Left cardiac atrium (tissue), 4 donors: ENCODE measurements around the gene C1QTNF8. TPM values are rescaled to one million over a fixed set of nuclear protein-coding genes. Genes with fewer than 3 reads are reported as not detected.

Source experiments
- ATAC-seq, 2 donors: fragments of 200-7000 bp; cut with Tn5 transposase; one replicate each; pipeline ENCODE4 v1.9.1; 2020; ENCODE audit warnings: mild to moderate bottlenecking in 2 of 2, moderate library complexity in 2 of 2
- DNase-seq: peaks from one replicate; pipeline ENCODE4 v3.0.0-alpha.2; 2020
- intact Hi-C, 2 donors: fragments of 100-400 bp; cut with DNase I; formaldehyde crosslinking; loops; one replicate each; pipeline versions ENCODE4 v1.14.1 to v1.15.1; 2022 to 2023
- total RNA-seq, 2 donors: library from RNA; stranded (reverse); fragmentation: NEBNext Ultra II Directional; extraction: Animal tissue kit (Norgen Biotek cat#: 25700); gene quantifications; one replicate each; pipeline ENCODE4 v1.2.1, GENCODE V29; 2021
- donor health status: DM: no; HTN: yes; CAD: no.
- donor health status: DM: no; HTN: yes; CAD: no; lungs with severe emphysema.
- donor health status: DM: yes; HTN: yes; CAD: no.
- donor health status: Dilated cardiomyopathy.

C1QTNF8 gene
- total RNA-seq, 2 donors from 2014 or later: not detected

DNA sequence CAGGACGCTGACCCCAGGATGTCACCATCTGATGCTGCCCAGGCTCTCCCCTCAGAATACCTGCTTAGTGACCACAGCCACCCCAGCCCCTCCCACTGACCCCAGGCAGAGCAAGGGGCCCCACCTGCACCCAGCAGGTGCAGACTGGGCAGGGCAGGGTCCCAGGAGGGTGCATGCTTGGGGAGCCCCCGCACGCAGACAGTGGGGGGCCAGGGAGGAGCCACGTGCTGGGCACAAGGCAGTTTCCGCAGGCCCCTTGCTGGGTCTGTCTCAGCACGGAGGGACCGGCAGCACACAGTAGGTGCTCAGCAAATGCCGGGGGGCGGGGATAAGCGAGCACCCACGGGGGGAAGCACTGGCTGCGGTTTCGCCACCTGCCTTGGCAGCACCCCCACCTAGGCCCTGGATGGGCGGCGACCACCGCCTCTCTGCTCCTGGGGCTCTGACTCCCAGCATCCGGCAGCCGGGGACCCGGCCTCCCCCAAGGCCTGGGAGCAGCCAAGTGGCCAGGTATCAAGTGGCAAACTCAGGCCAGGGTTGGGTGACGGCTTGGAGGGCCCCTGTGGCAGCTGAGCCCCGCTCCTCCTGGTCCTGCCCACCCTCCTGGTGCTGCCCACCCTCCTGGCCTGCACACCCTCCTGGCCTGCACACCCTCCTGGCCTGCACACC is 42.2 kb downstream of the C1QTNF8 start:
- ATAC-seq (no peak), DNase-seq (no peak)
- intact Hi-C loops: loop anchor here (2.0 to 10.0 kb wide), 3 partner anchors 237 to 339 kb away; partner anchors contain the start of gene METRN (in 1 of the 2)

DNA sequence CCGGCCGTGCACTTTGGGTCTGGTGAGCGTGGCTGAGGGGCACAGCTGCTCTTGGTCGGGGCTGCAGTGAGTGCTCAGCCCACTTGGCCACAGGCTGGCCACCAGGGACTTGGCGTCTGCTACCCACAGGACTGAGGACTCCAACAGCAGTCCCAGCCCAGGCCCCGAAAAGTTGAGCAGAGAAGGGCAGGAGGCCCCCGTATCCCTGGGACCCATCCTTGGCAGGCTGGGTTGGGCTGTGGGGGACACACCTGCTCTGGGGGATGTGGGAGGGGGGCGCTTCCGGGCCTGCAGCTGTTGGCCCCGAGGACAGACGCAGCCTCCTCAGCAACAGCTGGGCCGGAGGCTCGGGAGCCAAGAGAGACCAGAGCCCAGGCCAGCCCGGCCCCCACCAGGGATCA is 42.9 kb downstream of the C1QTNF8 start:
- intact Hi-C loops: loop anchor here in 1 of 2 donors (5.0 to 10.0 kb wide), 2 partner anchors 236 to 338 kb away; partner anchors contain the start of gene METRN
- no peak for DNase-seq
- no peak for ATAC-seq

DNA sequence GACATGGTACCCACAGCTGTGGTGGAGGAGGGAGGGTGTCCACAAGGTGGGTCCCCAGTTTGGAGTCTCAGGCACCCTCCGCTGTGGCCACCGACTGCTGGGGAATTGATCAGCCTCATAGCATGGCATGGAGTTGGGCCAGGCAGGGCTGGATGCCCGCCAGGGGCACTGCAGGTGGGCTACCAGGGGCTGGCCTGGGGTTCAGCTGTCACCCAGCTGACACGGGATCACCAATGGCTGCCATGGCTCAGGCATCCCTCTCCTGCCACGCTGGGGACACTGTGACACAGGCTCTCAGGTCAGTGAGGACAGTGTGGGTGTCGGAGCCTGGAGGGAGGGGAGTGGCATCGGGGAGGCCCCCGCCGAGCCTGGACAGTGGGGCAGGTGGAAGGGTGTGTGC is 43.3 kb downstream of the C1QTNF8 start:
- ATAC-seq (no peak), DNase-seq (no peak)
- intact Hi-C loops: loop anchor here in 1 of 2 donors (5.0 to 10.0 kb wide), 2 partner anchors 235 to 338 kb away; partner anchors contain the start of gene METRN

DNA sequence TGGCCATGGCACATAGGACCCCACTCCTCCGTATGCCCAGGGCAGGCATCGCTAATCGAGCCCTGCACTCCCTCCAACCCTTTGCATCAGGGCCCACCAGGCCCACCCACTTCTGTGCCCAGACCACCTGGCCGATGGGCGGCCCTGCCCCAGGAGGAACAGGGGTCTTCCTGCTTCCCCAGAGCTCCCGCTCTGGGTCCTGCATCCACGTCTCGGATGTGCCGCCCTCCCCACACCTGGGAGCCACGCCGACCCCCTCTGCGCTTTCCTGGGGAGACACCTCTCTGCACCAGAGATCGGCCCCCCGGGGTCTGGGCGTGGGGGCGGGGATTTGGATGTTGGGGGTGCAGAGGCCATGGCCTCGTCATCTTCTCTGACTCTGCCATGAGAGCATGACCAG is 44.6 kb downstream of the C1QTNF8 start:
- ATAC-seq (no peak), DNase-seq (no peak)
- intact Hi-C loops: loop anchor here in 1 of 2 donors (5.0 to 10.0 kb wide), 2 partner anchors 234 to 337 kb away; partner anchors contain the start of gene METRN

DNA sequence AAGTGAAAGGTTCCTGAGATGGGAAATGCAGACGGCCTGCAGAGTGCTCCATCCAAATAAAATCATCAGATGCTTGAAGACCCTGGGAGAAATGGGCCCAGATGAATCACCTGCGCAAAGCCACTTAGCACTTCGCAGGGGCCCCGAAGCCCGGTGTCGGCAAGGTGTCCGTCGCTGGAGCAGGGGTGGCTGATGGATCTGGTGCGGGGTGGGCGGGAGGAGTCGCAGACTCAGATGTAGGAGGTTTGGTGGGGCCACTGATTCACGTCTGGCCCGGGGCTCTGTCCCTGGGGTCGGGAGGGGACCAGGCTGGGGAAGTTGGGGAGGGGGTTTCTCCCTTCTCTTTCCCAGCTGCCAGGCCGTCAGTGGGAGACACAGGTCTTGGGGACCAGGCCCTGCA is 45.1 kb downstream of the C1QTNF8 start:
- intact Hi-C loops: loop anchor here in 1 of 2 donors (5.0 to 10.0 kb wide), 2 partner anchors 234 to 336 kb away; partner anchors contain the start of gene METRN
- DNase-seq: no peak
- no peak for ATAC-seq

DNA sequence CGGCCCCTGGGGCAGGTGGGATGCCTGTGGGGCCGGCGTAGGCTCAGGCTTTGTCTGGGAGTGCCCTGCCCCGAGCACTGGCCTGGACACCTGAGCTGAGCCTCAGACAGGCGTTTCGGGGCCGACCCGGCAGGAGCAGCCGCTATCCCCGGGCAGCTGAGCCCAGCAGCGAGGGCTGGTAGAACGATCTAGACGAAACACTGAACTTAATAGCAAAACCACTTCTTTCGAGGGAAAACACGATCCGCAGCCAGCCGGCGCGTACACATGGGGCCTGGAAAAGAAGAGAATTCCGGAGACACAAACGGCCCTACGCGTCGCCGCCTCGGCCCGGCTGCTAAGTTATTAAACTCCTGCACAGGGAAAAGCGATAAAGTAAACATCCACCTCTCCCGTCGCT is 45.5 kb downstream of the C1QTNF8 start:
- ATAC-seq (no peak), DNase-seq (no peak)
- intact Hi-C loops: loop anchor here in 1 of 2 donors (5.0 to 10.0 kb wide), 2 partner anchors 233 to 336 kb away; partner anchors contain the start of gene METRN

DNA sequence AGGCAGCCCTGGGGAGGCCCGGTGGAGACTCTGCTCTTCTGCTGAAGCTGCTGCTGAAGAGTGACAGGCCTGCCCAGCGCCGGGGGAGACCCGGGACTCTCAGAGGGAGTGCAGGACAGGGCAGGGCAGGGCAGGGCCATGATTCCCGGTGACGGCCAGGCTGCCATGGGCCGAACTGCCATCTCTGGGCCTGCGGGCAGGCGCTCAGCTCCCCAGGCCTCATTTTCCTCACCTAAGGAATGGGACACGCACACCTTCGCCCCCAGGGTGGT is 46.1 kb downstream of the C1QTNF8 start:
- intact Hi-C loops: loop anchor here in 1 of 2 donors (5.0 to 10.0 kb wide), 2 partner anchors 233 to 335 kb away; partner anchors contain the start of gene METRN
- no peak for ATAC-seq
- DNase-seq: no peak

DNA sequence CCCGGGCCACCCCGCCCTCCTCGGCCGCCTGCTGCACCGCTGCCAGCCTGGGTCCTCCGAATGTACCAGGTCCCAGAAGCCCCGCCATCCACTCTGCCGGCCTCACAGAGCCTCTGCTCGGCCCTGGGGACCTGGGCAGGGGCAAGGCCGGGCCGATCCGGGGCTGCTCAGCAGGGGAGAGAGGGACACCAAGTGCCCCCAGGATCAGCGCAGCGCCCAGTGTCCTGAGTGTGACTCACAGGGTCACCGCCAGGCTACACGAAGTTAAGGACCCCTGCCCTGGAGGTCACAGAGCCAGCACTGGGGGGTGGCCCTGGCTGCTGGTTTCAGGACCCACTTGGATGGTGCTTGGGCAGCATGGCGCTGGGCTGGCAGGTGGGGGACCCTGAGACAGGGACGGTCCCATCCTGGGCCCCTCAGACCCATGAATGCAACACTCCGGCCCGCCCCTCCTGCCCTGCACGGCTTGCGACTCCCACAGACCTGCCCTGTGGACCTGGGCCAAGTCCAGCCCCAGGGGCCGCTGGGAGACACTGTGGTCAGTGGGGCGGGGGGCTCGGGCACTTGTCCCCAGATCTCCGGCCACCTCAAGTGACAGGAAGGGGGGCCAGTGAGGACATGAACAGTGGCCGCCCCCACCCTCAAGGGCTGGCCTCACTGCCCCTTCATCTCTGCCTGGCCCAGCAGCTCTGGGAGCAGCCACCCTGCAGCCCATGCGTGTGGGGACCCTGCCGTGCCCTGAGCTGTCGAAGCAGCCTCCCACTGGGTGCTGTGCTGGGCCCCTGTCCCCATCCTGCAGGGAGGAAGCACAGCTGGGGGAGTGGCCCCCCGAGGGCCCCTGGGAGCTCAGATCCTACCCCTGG is 46.7 kb downstream of the C1QTNF8 start:
- intact Hi-C loops: no loop called here
- DNase-seq (no peak), ATAC-seq (no peak)

DNA sequence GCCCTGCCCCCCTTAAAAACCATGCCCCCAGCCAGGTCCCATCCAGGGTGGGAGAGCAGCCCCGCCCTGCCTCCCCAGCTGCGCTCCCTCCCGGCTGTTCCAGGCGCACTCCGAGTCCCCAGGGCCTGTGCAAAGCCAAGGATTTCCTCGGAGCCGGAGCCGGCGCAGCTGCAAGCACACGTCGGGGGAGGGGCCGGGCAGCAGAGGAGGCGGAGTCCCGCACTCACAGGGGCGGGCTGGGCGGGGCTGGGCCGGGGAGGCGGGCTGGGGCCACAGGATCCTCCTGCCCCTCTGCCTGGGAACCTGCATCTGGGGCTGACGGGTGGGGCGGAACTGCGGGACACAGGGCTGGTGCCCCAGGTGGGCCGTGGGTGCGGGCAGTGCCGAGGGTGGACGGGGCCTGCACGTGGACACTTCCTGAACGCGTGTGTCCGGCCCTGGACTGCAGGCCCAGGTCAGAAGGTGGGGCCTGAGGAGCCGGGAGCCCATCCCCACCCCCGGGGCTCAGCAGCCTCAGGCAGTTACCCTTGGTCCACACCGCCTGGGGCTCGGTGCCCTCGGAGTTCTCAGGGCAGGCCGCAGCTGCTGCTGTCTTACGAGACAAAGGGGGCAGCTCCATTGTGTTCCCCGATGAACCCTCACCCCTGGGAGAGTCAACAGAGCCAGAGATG is 47.5 kb downstream of the C1QTNF8 start:
- intact Hi-C loops: no loop called here
- ATAC-seq: peak; percentile 72 to 80
- DNase-seq: peak; percentile 75

DNA sequence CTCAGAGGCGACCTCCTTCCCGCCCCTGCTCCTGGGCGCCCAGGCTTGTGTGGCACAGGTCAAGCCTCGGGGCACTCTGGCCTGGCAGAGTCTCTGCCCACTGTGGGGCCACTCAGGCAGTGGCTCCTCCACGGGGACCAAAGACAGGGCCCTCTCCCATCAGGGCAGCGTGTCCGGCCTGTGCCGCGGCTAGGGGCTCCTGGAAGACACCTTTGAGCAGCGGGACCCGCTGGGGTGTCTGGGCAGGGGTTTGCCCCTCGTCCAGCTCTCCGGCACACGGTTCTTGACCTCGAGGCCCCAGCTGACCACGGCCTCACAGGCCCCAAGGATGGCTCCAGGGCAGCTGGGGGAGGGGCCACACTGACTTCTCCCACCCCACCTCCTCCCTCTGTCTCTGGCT is 48.2 kb downstream of the C1QTNF8 start:
- ATAC-seq: no peak
- no peak for DNase-seq
- intact Hi-C loops: no loop called here

DNA sequence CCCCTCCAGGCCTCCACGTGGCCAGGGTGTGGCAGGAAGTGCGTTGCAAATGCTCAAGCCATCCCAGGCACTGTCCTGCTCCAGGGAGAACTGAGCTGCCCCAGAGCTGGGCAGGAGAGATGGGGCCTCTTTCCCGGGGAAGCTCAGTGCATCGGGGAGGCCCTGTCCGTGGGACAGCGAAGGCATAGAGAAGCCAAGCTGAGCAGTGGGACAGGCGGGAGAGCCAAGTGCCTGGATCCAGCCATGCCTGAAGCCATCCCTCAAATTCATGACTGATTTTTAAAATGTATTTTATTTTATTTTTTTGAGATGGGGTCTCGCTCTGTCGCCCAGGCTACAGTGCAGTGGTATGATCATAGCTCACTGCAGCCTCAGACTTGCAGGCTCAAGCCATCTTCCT is 48.9 kb downstream of the C1QTNF8 start:
- DNase-seq (no peak), ATAC-seq (no peak)
- intact Hi-C loops: no loop called here

DNA sequence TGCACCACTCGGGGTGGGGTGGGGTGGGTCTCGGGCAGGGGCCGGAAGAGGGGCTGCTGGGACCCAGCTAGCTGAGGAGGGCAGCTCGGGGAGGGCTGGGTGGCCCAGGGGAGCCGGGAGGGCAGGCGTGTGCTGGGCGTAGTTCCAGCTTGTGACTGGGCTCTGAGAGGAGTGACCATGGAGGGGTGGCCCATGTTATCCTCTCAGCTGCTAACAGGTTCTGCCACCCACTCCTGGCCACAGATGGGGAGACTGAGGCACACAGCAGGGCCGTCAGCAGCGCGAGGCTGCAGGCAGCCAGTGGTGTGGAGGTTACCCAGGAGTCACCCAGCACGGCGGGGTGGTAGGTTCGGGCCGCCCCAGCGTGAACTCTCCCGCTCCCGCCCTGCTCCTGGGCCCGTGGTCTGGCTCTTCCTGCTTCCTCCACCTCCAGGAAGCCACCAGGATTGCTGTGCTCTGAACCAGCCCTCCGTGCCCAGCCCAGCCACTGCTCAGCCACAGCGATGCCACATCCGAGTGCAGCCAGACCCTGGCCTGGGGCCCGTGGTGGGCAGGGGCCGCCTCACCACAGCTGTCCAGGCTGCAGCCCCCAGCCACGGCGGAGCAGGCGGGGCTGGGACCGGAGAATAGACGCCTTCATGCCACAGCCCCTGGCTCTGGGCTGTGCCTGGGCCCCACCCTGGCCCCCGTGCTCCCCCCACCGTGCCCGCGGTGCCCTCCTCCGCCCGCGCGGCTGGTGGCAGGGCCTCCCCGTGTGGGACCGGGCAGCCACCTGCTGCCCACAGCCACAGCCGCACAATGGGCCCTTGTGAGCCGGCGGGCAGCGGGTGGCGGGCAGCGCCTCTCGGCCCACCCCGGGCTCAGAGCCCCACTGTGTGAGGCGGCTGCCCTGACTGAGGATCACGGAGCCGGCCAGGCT is 49.8 kb downstream of the C1QTNF8 start:
- DNase-seq (no peak), ATAC-seq (no peak)
- intact Hi-C loops: no loop called here

DNA sequence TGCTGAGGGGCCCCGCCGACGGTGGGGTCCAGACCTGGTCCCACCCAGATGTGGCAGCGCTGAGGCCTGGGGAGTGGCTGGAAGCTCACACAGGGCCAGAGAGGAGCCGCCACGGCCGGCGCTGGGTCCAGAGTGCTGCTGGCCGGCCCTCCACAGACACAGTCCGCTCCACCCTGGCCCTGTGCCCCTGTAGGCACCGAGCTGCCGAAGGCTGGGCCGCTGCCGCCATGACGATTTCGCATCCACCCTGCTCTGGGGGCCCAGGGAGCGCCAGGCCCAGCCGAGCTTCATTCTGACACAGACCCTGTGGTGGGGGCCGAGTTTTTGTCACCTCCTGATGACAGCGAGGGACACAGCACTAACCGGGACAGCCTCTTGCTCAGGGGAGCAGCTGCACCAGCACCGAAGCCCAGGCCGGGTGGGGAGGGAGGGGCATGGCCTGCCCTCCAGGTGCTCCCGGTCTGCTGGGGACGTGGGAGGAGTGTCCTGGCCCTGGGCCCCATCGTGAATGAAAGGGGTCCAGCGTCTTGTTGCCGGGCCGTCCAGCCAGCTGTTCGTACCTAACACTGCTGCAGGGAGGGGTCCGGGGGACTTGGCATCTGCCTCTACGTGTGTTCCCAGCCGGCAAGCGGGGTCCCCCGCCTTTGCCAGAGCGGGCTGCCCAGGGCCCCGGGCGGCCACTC is 50.6 kb downstream of the C1QTNF8 start:
- peak in 1 of 2 donors; percentile 6 for ATAC-seq

DNA sequence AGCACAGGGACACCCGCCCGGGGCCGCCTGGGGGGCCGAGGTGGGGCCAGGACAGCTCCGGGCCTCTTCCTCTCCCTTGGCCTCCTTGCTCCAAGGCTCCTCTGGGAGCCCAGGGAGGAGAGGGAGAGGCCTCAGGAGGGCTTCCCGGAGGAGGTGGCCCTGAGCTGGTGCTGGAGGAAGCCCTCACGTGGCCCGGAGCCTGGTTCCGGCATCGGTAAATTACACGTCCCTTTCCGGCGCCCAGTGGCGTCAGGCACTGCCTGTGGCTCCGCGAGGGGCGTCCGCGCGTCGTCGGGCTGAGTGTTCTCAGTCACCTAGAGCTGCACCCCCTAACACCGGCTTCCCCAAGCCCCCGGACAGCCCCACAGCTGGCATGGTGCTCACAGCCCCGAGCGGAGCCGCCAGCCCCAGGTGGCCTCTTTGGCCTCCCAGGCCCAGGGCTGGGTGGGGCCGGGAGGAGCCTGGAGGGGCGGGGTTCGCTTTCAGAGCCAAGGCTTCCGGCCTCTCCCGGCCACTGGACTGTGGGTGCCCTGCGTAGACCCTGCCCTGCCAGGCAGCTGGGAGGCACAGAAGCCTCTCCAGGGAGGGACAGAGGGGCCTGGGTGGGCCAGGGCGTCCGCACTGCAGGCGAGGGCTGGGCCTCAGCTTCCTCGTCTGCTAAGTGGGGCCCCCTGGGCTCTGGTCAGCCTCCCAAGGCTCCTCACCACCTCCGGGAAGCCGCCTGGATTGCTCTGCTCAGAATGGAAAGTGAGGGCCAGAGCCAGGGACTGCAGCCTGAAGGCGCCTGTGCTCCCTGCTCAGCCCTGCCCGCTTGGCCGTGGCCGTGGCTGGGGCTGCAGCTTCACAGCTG is 51.4 kb downstream of the C1QTNF8 start:
- DNase-seq: no peak

More for the DNA sequence above, 50.6 kb downstream of the C1QTNF8 start:
- no peak for DNase-seq
- intact Hi-C loops: no loop called here

DNA sequence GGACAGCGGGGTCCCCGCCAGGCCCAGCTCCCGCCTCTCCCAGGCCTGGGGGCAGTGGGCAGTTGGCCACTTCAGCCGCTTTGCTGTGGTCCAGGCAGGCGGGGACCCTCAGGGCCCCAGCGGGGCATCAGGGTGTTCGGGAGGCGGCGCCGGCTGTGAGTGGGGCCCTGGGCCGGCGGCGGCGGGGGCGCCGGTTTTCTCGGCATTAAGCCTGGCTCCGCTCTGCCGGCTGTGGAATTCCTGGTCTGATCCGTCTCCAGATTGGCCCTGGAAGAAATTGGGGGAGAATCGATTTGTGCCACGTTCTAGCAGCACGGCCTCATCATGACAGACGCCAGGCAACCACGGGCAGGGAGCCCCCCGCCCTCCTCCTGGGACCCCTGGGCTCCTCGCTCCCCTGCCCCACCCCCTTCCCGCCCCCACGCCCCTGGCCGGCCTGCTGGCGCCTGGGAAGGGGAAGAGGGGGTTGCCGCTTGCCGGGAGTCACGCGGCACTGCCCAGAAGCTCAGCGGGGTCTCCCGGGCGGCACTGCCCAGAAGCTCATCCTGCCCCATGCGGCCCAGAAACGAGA is 52.1 kb downstream of the C1QTNF8 start:
- ATAC-seq: no peak
- no peak for DNase-seq
- intact Hi-C loops: no loop called here

More for the DNA sequence above, 51.4 kb downstream of the C1QTNF8 start:
- intact Hi-C loops: no loop called here
- ATAC-seq: peak in 1 of 2 donors; percentile 4

DNA sequence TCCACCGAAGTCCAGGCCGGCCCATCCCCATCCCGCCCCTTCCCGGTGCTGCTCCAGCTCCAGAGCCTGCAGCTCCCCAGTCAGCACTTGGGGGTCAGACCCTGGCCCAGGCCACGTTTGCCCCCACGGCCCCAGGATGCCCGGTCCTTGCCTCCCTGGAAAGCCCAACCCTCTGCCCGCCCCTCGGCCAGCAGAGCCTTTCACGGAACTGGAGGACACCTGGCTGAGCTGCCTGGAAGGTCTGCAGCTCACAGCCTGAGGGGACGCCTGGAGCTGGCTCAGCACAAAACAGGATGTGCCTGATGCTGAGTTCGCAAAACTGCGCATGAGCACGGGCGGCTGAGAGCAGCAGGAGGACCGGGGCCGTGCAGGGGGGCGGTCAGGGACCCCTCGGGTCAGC is 53.2 kb downstream of the C1QTNF8 start:
- DNase-seq: no peak
- intact Hi-C loops: no loop called here
- no peak for ATAC-seq
